ENCODE results near the gene BTC. TPM values are rescaled to one million over a fixed set of nuclear protein-coding genes. Genes with fewer than 3 reads are reported as not detected.

The BTC gene
- polyA plus RNA-seq, 1 of the 3 experiments (the other 2 are of a cell fraction) = not detected

- no peak for DNase-seq
- Histone ChIP-seq H3K9ac (no peak overlapping the region), H3K4me3 (ENCODE audit: low read depth in 2 of 2, low read length in 1 of 2) (no peak overlapping the region), H3K9me2 (no peaks in the 10 kb centered on the region), H3K4me2 (no peak overlapping the region), H3K79me2 (ENCODE audit: insufficient read depth) (no peaks in the 10 kb centered on the region), H3K27ac (ENCODE audit: low read depth in 2 of 2, low read length in 1 of 2) (no peak overlapping the region), H3F3A (replicated peaks; ENCODE audit: insufficient read depth) (no peaks in the 10 kb centered on the region), H3K36me3 (replicated peaks in 1 of 2; ENCODE audit: control insufficient read depth in 1 of 2, insufficient read depth in 2 of 2, low read length in 1 of 2) (no peaks in the 10 kb centered on the region), H3K9me3 (no peaks in the 10 kb centered on the region), H3K4me1 (ENCODE audit: control insufficient read depth in 1 of 2, insufficient read depth in 2 of 2, low read depth in 1 of 2, low read length in 1 of 2) (no peaks in the 10 kb centered on the region), H3K27me3 (ENCODE audit: insufficient read depth) (no peaks in the 10 kb centered on the region), H4K20me1 (ENCODE audit: insufficient read depth) (no peaks in the 10 kb centered on the region), H2AFZ (ENCODE audit: low read depth) (no peak overlapping the region)
- no peak for TF ChIP-seq RXRA (IDR thresholded peaks at IDR 0.05; ENCODE audit: borderline replicate concordance, low read depth)
- TF ChIP-seq POLR2AphosphoS5 (IDR thresholded peaks at IDR 0.05; ENCODE audit: low read depth, low read length) = no peak
- TF ChIP-seq, protein P1, sequence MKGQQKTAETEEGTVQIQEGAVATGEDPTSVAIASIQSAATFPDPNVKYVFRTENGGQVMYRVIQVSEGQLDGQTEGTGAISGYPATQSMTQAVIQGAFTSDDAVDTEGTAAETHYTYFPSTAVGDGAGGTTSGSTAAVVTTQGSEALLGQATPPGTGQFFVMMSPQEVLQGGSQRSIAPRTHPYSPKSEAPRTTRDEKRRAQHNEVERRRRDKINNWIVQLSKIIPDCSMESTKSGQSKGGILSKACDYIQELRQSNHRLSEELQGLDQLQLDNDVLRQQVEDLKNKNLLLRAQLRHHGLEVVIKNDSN (IDR thresholded peaks at IDR 0.05; ENCODE audit: borderline replicate concordance, low read depth) = no peak
- no peak for TF ChIP-seq RAD21 (IDR thresholded peaks at IDR 0.05; ENCODE audit: low read length)
- no peak for TF ChIP-seq USF2 (IDR thresholded peaks at IDR 0.05; ENCODE audit: borderline replicate concordance, low read depth, low read length)
- 5% methylated on average over 1 of the region's 1 CpG for WGBS (ENCODE audit: low lambda C conversion rate)
- CTCF ChIA-PET = interaction anchor here (1.6 kb wide), 1 partner anchor 17 kb away, joined by 4 read pairs; no protein-coding TSS in a partner anchor
- POLR2A ChIA-PET = no interaction called here
Observed at GRCh38 chr4:74742185-74742584, 52.1 kb downstream of the BTC start.

DNA sequence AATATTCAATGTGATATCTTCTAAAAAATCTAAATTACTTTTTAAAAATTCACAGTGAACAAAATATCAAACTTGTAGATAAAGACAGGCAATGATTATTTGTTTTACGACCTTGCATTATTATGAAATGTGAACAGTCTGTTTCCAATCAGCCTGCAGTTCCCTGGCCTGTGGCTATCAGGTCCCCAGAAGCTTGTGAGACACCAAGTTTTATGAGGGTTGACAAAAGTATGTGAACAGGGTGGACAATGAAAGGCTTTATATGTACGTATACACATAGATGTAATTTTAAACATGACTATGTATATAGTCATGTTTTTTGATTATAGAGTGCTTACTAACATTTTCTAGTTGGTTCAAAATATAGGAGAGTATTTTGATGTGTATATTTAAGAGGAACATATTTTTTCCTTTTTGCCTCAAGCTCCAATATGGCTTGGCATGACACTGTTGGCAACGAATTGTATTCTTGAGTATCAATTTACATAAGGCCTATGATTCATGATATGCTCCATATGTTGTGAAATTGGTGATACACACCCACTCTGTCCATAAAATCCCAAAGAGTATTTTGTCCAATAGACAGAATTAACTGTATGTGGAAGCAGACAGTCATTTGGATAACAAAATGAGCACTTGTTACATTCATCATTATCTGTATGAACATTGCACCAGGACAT, 55.7 kb downstream of the BTC start:
- WGBS (ENCODE audit: low lambda C conversion rate) = 21% methylated on average over 3 of the region's 3 CpGs

More for the DNA sequence above, 55.7 kb downstream of the BTC start:
- H3K9me2 ChIP-seq = no peaks in the 10 kb centered on the region
- no peaks in the 10 kb centered on the region for H4K20me1 ChIP-seq (ENCODE audit: insufficient read depth)
- no peaks in the 10 kb centered on the region for H3F3A ChIP-seq (replicated peaks; ENCODE audit: insufficient read depth)
- no peak overlapping the region for H2AFZ ChIP-seq (ENCODE audit: low read depth)
- H3K4me2 ChIP-seq = no peak overlapping the region
- no peak overlapping the region for H3K9ac ChIP-seq
- H3K27me3 ChIP-seq (ENCODE audit: insufficient read depth) = no peaks in the 10 kb centered on the region
- no peak overlapping the region for H3K27ac ChIP-seq (ENCODE audit: low read depth in 2 of 2, low read length in 1 of 2)
- H3K9me3 ChIP-seq = no peaks in the 10 kb centered on the region
- CTCF ChIA-PET = no interaction called here
- no peak for TF ChIP-seq NRF1 (IDR thresholded peaks at IDR 0.05; ENCODE audit: low read depth, low read length)
- TF ChIP-seq RXRA (IDR thresholded peaks at IDR 0.05; ENCODE audit: borderline replicate concordance, low read depth) = no peak
- no peak for TF ChIP-seq GATA2 (CRISPR knock-in tag; IDR thresholded peaks at IDR 0.05)
- TF ChIP-seq IRF3 (IDR thresholded peaks at IDR 0.05; ENCODE audit: low read depth, low read length) = no peak
- TF ChIP-seq RCOR1 (IDR thresholded peaks at IDR 0.05; ENCODE audit: low read length) = no peak
- TF ChIP-seq NFIC (IDR thresholded peaks at IDR 0.05; ENCODE audit: borderline replicate concordance) = no peak
- no peak for TF ChIP-seq EZH2phosphoT487 (IDR thresholded peaks at IDR 0.05; ENCODE audit: borderline replicate concordance, low read depth)
- TF ChIP-seq, protein P2, sequence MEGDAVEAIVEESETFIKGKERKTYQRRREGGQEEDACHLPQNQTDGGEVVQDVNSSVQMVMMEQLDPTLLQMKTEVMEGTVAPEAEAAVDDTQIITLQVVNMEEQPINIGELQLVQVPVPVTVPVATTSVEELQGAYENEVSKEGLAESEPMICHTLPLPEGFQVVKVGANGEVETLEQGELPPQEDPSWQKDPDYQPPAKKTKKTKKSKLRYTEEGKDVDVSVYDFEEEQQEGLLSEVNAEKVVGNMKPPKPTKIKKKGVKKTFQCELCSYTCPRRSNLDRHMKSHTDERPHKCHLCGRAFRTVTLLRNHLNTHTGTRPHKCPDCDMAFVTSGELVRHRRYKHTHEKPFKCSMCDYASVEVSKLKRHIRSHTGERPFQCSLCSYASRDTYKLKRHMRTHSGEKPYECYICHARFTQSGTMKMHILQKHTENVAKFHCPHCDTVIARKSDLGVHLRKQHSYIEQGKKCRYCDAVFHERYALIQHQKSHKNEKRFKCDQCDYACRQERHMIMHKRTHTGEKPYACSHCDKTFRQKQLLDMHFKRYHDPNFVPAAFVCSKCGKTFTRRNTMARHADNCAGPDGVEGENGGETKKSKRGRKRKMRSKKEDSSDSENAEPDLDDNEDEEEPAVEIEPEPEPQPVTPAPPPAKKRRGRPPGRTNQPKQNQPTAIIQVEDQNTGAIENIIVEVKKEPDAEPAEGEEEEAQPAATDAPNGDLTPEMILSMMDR (IDR thresholded peaks at IDR 0.05) = no peak
- TF ChIP-seq MEF2A (IDR thresholded peaks at IDR 0.05; ENCODE audit: borderline replicate concordance, low read depth) = no peak
- no peaks in the 10 kb centered on the region for H3K79me2 ChIP-seq (ENCODE audit: insufficient read depth)
- no peaks in the 10 kb centered on the region for H3K4me1 ChIP-seq (ENCODE audit: control insufficient read depth in 1 of 2, insufficient read depth in 2 of 2, low read depth in 1 of 2, low read length in 1 of 2)
- no peak overlapping the region for H3K4me3 ChIP-seq (ENCODE audit: low read depth in 2 of 2, low read length in 1 of 2)
- POLR2A ChIA-PET = no interaction called here
- DNase-seq = no peak
- no peaks in the 10 kb centered on the region for H3K36me3 ChIP-seq (replicated peaks in 1 of 2; ENCODE audit: control insufficient read depth in 1 of 2, insufficient read depth in 2 of 2, low read length in 1 of 2)

Data from SK-N-SH (cell line).